Osteocyte (in vitro differentiated cells): ENCODE results near the gene SMOC2. TPM values are rescaled to one million over a fixed set of nuclear protein-coding genes. Genes with fewer than 3 reads are reported as not detected.

Experiments used
- DNase-seq: peaks from one replicate; pipeline ENCODE4 v3.0.0; 2021; ENCODE audit warnings: mixed read lengths; ENCODE audit not compliant: unreplicated experiment; ENCODE audit errors: extremely low spot score
- H3K27ac Mint-ChIP-seq: one replicate; pipeline ENCODE4 v1.8.0; 2021; ENCODE audit warnings: mild to moderate bottlenecking, mixed read lengths; ENCODE audit not compliant: unreplicated experiment
- H3K27me3 Mint-ChIP-seq: one replicate; pipeline ENCODE4 v1.8.0; 2021; ENCODE audit warnings: mixed read lengths; ENCODE audit not compliant: unreplicated experiment
- H3K36me3 Mint-ChIP-seq: one replicate; pipeline ENCODE4 v1.8.0; 2021; ENCODE audit warnings: mixed read lengths; ENCODE audit not compliant: unreplicated experiment
- H3K4me1 Mint-ChIP-seq: one replicate; pipeline ENCODE4 v1.8.0; 2021; ENCODE audit warnings: mixed read lengths; ENCODE audit not compliant: unreplicated experiment
- H3K4me3 Mint-ChIP-seq: one replicate; pipeline ENCODE4 v1.8.0; 2021; ENCODE audit warnings: mild to moderate bottlenecking, moderate library complexity, mixed read lengths; ENCODE audit not compliant: unreplicated experiment
- H3K9me3 Mint-ChIP-seq: one replicate; pipeline ENCODE4 v1.8.0; 2021; ENCODE audit warnings: mixed read lengths; ENCODE audit not compliant: unreplicated experiment
- CTCF ChIP-seq: fragments of 200-600 bp; sonication (generic); IDR thresholded peaks from 2 replicates; pipeline ENCODE4 v1.5.0; 2021; ENCODE audit warnings: antibody characterized with exemption, mild to moderate bottlenecking, moderate library complexity
- total RNA-seq: library from RNA; stranded (reverse); gene quantifications from 2 replicates; pipeline ENCODE4 v1.2.1, GENCODE V29; 2021

SMOC2 gene
- total RNA-seq, 1 donor from 2014 or later = 11.6 TPM

- Mint-ChIP-seq H3K4me3 (no peak overlapping the region), H3K4me1 (no peaks in the 10 kb centered on the region), H3K27ac (no peak overlapping the region), H3K27me3 (no peaks in the 10 kb centered on the region), H3K36me3 (no peaks in the 10 kb centered on the region), H3K9me3 (no peaks in the 10 kb centered on the region)
- peak; percentile 84 for DNase-seq
- no peak for TF ChIP-seq CTCF
Observed at GRCh38 chr6:168555618-168556273, 114.8 kb downstream of the SMOC2 start.

GRCh38 chr6:168557512-168557911 lies 116.5 kb downstream of the SMOC2 start:
- no peak for TF ChIP-seq CTCF
- no peaks in the 10 kb centered on the region for H3K36me3 Mint-ChIP-seq
- H3K9me3 Mint-ChIP-seq = no peaks in the 10 kb centered on the region
- H3K27me3 Mint-ChIP-seq = no peaks in the 10 kb centered on the region
- H3K4me3 Mint-ChIP-seq = no peak overlapping the region
- no peaks in the 10 kb centered on the region for H3K4me1 Mint-ChIP-seq
- DNase-seq = no peak
- H3K27ac Mint-ChIP-seq = no peak overlapping the region

- Mint-ChIP-seq H3K36me3 (no peaks in the 10 kb centered on the region), H3K9me3 (no peaks in the 10 kb centered on the region), H3K4me1 (no peaks in the 10 kb centered on the region), H3K27ac (no peak overlapping the region), H3K27me3 (no peaks in the 10 kb centered on the region), H3K4me3 (no peak overlapping the region)
- TF ChIP-seq CTCF = no peak
- DNase-seq = no peak
Observed at GRCh38 chr6:168558686-168559085, 117.7 kb downstream of the SMOC2 start.

GRCh38 chr6:168559574-168560098 lies 118.7 kb downstream of the SMOC2 start:
- DNase-seq = no peak
- Mint-ChIP-seq H3K9me3 (peaks cover 4% of the 10 kb centered on the region), H3K36me3 (no peaks in the 10 kb centered on the region), H3K27me3 (no peaks in the 10 kb centered on the region), H3K4me1 (no peaks in the 10 kb centered on the region), H3K27ac (no peak overlapping the region), H3K4me3 (no peak overlapping the region)
- TF ChIP-seq CTCF = no peak

GRCh38 chr6:168560126-168560525 lies 119.1 kb downstream of the SMOC2 start:
- H3K4me3 Mint-ChIP-seq = no peak overlapping the region
- TF ChIP-seq CTCF = no peak
- no peak for DNase-seq
- no peak overlapping the region for H3K27ac Mint-ChIP-seq
- H3K9me3 Mint-ChIP-seq = peaks cover 4% of the 10 kb centered on the region
- H3K4me1 Mint-ChIP-seq = no peaks in the 10 kb centered on the region
- no peaks in the 10 kb centered on the region for H3K27me3 Mint-ChIP-seq
- no peaks in the 10 kb centered on the region for H3K36me3 Mint-ChIP-seq
